Measurements from ENCODE around the gene RPL4.

DNA sequence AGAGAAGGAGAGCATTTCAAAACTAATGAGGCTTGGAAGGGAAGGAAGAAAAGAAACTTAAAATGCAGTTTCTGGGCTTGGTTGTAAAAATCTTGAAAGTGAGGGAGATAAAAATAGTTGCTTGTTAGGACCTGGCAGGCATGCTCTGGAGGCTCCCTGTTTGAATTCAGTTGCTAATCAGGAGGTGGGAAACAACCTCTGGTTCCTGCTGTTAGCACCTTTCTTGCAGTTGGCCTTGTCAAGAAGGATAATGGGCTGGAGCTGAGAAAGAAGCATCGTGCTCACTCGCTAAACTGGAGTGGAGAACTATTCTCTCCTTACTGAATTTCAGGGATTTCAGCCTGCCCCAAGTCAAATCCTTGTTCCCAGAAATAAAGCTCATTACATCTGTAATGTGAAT lies 30.5 kb downstream of the RPL4 start:
- TF ChIP-seq, protein P1, sequence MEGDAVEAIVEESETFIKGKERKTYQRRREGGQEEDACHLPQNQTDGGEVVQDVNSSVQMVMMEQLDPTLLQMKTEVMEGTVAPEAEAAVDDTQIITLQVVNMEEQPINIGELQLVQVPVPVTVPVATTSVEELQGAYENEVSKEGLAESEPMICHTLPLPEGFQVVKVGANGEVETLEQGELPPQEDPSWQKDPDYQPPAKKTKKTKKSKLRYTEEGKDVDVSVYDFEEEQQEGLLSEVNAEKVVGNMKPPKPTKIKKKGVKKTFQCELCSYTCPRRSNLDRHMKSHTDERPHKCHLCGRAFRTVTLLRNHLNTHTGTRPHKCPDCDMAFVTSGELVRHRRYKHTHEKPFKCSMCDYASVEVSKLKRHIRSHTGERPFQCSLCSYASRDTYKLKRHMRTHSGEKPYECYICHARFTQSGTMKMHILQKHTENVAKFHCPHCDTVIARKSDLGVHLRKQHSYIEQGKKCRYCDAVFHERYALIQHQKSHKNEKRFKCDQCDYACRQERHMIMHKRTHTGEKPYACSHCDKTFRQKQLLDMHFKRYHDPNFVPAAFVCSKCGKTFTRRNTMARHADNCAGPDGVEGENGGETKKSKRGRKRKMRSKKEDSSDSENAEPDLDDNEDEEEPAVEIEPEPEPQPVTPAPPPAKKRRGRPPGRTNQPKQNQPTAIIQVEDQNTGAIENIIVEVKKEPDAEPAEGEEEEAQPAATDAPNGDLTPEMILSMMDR (conservative IDR thresholded peaks at IDR 0.05) = no peak
- no peak for TF ChIP-seq EZH2 (IDR thresholded peaks at IDR 0.05; ENCODE audit: low read depth)
